Breast epithelium (tissue), 4 donors: ENCODE measurements around the gene KRTAP4-3. TPM values are rescaled to one million over a fixed set of nuclear protein-coding genes. Genes with fewer than 3 reads are reported as not detected.
"Not testable (repeated sequence)": the region's sequence is repeated elsewhere in the genome, so short reads cannot be mapped to it uniquely, and the experiment has no call there.

Source experiments
- DNase-seq, 2 donors: peaks; one replicate each; pipeline ENCODE4 v3.0.0-alpha.2; 2019; ENCODE audit warnings: low spot score in 2 of 2
- H3K27ac ChIP-seq, 2 donors: fragments of 200-600 bp; sonication (generic) in 1 of 2; one replicate each; pipeline ENCODE4 v1.5.1; 2016 to 2019; ENCODE audit warnings: mild to moderate bottlenecking in 1 of 2
- H3K27me3 ChIP-seq, 2 donors: fragments of 200-600 bp; sonication (generic) in 1 of 2; one replicate each; pipeline versions ENCODE4 v1.5.1 to v1.6.0; 2017 to 2019; ENCODE audit warnings: control low read depth in 1 of 2, mild to moderate bottlenecking in 1 of 2
- H3K36me3 ChIP-seq: fragments of 200-600 bp; one replicate; pipeline ENCODE4 v1.5.1; 2019
- H3K4me1 ChIP-seq, 2 donors: fragments of 200-600 bp; sonication (generic); one replicate each; pipeline ENCODE4 v1.5.1; 2016 to 2019; ENCODE audit warnings: control low read depth in 1 of 2
- H3K4me3 ChIP-seq, 3 donors: fragments of 200-600 bp; sonication (generic); 1 replicate in 2 of 3; 2 replicates in 1 of 3; pipeline ENCODE4 v1.5.1; 2016 to 2019; ENCODE audit warnings: mild to moderate bottlenecking in 3 of 3, moderate library complexity in 2 of 3
- H3K9me3 ChIP-seq, 2 donors: fragments of 200-600 bp; sonication (generic) in 1 of 2; one replicate each; pipeline ENCODE4 v1.5.1; 2016 to 2019; ENCODE audit warnings: control low read depth in 1 of 2
- POLR2A ChIP-seq: fragments of 450-650 bp; IDR thresholded peaks from one replicate; pipeline ENCODE4 v1.6.1; 2016; ENCODE audit warnings: antibody characterized with exemption, mild to moderate bottlenecking, moderate library complexity
- POLR2AphosphoS5 ChIP-seq, 3 donors: sonication (generic); formaldehyde crosslinking; IDR thresholded peaks; one replicate each; pipeline ENCODE4 v1.6.1; 2017; ENCODE audit warnings: antibody characterized with exemption in 3 of 3
- intact Hi-C: fragments of 100-400 bp; cut with DNase I; formaldehyde crosslinking; loops from one replicate; pipeline ENCODE4 v1.15.1; 2023; ENCODE audit warnings: low total_unique reads
- total RNA-seq, 3 donors: library from RNA; depleted of rRNA; stranded (reverse); fragments of >200 nt; gene quantifications; one replicate each; pipeline ENCODE4 v1.1.0, GENCODE V29; 2016
- TF ChIP-seq, protein P1 (sequence below), 3 donors: fragments of 450-650 bp; IDR thresholded peaks; one replicate each; pipeline ENCODE4 v1.5.1; 2016 to 2017; ENCODE audit warnings: antibody characterized with exemption in 3 of 3, mild to moderate bottlenecking in 3 of 3, moderate library complexity in 3 of 3

Gene KRTAP4-3
- total RNA-seq, 3 donors from 2014 or later: not detected

DNA sequence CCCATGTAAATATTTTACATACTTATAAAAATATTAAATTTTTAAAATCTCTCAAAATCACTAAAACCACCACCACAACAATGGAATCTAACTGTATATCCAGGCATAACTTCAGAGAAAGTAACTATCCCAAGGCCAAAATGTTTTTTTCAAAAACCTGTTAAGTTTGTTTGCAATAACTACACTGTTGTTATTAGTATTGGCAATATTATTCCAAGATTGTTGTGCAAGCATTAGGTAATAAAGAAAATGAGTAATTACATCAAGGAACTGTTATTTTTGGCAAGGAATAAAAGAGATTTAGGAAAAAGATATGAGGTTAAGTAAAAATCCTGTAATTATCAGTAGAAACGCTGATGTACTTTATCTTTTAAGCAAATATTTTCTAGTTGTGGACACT is 40.6 kb downstream of the KRTAP4-3 start:
- TF ChIP-seq, protein P1, sequence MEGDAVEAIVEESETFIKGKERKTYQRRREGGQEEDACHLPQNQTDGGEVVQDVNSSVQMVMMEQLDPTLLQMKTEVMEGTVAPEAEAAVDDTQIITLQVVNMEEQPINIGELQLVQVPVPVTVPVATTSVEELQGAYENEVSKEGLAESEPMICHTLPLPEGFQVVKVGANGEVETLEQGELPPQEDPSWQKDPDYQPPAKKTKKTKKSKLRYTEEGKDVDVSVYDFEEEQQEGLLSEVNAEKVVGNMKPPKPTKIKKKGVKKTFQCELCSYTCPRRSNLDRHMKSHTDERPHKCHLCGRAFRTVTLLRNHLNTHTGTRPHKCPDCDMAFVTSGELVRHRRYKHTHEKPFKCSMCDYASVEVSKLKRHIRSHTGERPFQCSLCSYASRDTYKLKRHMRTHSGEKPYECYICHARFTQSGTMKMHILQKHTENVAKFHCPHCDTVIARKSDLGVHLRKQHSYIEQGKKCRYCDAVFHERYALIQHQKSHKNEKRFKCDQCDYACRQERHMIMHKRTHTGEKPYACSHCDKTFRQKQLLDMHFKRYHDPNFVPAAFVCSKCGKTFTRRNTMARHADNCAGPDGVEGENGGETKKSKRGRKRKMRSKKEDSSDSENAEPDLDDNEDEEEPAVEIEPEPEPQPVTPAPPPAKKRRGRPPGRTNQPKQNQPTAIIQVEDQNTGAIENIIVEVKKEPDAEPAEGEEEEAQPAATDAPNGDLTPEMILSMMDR (IDR thresholded peaks at IDR 0.05): no peak
- TF ChIP-seq POLR2A (no peak), POLR2AphosphoS5 (IDR thresholded peaks at IDR 0.05) (no peak)
- Histone ChIP-seq H3K27ac (no peak overlapping the region), H3K4me3 (no peak overlapping the region), H3K9me3 (no peaks in the 10 kb centered on the region), H3K36me3 (no peaks in the 10 kb centered on the region), H3K27me3 (no peaks in the 10 kb centered on the region), H3K4me1 (no peaks in the 10 kb centered on the region)
- DNase-seq: no peak
- intact Hi-C loops: no loop called here

DNA sequence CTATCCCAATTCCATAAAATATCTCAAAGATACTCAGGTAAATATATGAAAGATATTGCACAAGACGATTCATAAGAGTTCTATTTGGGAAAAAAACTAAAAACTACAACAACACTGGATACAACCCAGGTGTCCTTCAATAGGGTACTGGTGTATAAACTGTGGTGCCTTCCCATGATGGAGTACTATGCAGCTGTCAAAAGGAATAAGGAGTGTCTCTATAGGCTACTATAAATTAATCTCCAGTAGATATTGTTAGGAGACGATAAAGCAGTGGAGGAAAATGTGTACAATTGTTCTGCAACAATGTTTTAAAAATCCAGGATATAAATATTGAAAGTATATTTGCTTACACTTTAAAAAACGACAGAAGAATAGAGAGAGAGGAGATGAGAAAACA is 41.6 kb downstream of the KRTAP4-3 start:
- intact Hi-C loops: no loop called here
- TF ChIP-seq, protein P1 (IDR thresholded peaks at IDR 0.05): no peak
- TF ChIP-seq POLR2AphosphoS5 (IDR thresholded peaks at IDR 0.05) (no peak), POLR2A (no peak)
- DNase-seq: no peak
- Histone ChIP-seq H3K4me1 (no peaks in the 10 kb centered on the region), H3K36me3 (no peaks in the 10 kb centered on the region), H3K27me3 (no peaks in the 10 kb centered on the region), H3K27ac (no peak overlapping the region), H3K9me3 (no peaks in the 10 kb centered on the region), H3K4me3 (no peak overlapping the region)

DNA sequence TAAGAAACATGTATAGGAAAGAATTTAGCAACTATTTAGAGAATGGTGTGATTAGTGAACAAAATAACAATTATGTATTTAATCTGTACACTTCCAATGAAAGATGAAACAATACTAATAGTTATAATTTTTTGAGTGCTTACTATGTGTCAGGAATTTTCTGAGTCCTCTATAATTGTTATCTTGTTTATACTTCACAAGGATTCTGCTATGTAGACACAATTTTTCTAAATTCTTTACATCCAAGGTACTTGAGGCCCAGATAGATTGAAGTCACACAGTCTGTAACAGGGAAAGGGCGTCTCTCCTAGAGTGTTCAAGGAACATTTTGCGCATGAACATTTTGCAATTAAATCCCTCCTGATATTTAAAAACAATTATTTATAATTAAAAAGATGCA is 43.0 kb downstream of the KRTAP4-3 start:
- H3K4me1 ChIP-seq: no peaks in the 10 kb centered on the region
- no peak overlapping the region for H3K4me3 ChIP-seq
- H3K27me3 ChIP-seq: no peaks in the 10 kb centered on the region
- no peaks in the 10 kb centered on the region for H3K36me3 ChIP-seq
- DNase-seq: no peak
- H3K9me3 ChIP-seq: no peaks in the 10 kb centered on the region
- TF ChIP-seq POLR2A (no peak), POLR2AphosphoS5 (IDR thresholded peaks at IDR 0.05) (no peak)
- TF ChIP-seq, protein P1 (IDR thresholded peaks at IDR 0.05): no peak
- intact Hi-C loops: no loop called here
- no peak overlapping the region for H3K27ac ChIP-seq

GRCh38 chr17:41123991-41124371 is 44.0 kb downstream of the KRTAP4-3 start, which contains the start of gene KRTAP4-12:
Gene KRTAP4-12, minus strand, starts transcription at chr17:41124182. Its CDS starts 60 bp downstream, at chr17:41124122.
- H3K9me3 ChIP-seq, H3K27me3 ChIP-seq, H3K36me3 ChIP-seq, H3K4me1 ChIP-seq, DNase-seq, intact Hi-C loops, H3K27ac ChIP-seq, H3K4me3 ChIP-seq: not testable (repeated sequence)

DNA sequence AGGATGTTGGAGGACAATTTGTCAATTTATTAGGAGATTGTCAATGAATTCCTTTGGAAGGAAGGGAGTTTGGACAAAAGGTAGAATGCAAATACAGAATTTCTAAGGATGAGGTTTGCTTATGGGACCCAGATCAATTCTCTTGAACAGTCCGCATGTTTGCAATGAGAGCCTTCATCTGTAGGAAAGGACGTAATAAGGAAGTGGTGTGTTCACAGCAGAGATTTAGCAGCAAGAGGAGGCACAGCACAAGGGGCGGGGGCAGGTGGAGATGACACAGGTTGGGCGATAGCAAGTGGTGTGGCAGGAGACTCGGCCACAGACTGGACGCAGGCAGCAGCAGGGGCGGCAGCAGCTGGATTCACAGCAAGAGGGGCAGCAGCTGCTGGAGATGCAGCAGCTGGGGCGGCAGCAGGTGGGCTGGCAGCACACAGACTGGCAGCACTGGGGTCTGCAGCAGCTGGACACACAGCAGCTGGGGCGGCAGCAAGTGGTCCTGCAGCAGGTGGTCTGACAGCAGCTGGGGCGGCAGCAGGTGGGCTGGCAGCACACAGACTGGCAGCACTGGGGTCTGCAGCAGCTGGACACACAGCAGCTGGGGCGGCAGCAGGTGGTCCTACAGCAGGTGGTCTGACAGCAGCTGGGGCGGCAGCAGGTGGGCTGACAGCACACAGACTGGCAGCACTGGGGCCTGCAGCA is 44.6 kb downstream of the KRTAP4-3 start:
- DNase-seq, H3K4me1 ChIP-seq, H3K9me3 ChIP-seq, intact Hi-C loops, H3K36me3 ChIP-seq, H3K27ac ChIP-seq, H3K27me3 ChIP-seq, H3K4me3 ChIP-seq: not testable (repeated sequence)

- H3K4me3 ChIP-seq: no peak overlapping the region
- intact Hi-C loops: no loop called here
- no peaks in the 10 kb centered on the region for H3K9me3 ChIP-seq
- H3K36me3 ChIP-seq: no peaks in the 10 kb centered on the region
- no peaks in the 10 kb centered on the region for H3K4me1 ChIP-seq
- DNase-seq: no peak
- H3K27me3 ChIP-seq: no peaks in the 10 kb centered on the region
- H3K27ac ChIP-seq: no peak overlapping the region
- TF ChIP-seq, protein P1 (IDR thresholded peaks at IDR 0.05): no peak
- TF ChIP-seq POLR2AphosphoS5 (IDR thresholded peaks at IDR 0.05) (no peak), POLR2A (no peak)
These were observed 46.3 kb downstream of the KRTAP4-3 start for GRCh38 chr17:41121742-41122141.

GRCh38 chr17:41119696-41120690 is 48.0 kb downstream of the KRTAP4-3 start:
- H3K27me3 ChIP-seq, H3K4me1 ChIP-seq, intact Hi-C loops, H3K36me3 ChIP-seq, H3K27ac ChIP-seq, DNase-seq, H3K9me3 ChIP-seq, H3K4me3 ChIP-seq: not testable (repeated sequence)
